Caco-2 (cell line): ENCODE measurements around the gene SLC34A2. TPM values are rescaled to one million over a fixed set of nuclear protein-coding genes. Genes with fewer than 3 reads are reported as not detected.

ENCODE experiments used
- BruUV-seq: library from RNA; stranded (reverse); fragments of 400-500 nt; replicated peaks from 2 replicates; lab custom pipeline; 2021; lab: Mats Ljungman, UMichigan
- CTCF ChIA-PET: fragments of 300-600 bp; sonication (Branson Sonifier 250); formaldehyde crosslinking; loops from one replicate; lab custom pipeline; 2022; ENCODE audit warnings: antibody characterized with exemption; lab: Charles Lee
- POLR2A ChIA-PET: fragments of 300-600 bp; sonication (Branson Sonifier 250); formaldehyde crosslinking; loops from one replicate; lab custom pipeline; 2022; ENCODE audit warnings: antibody characterized with exemption; lab: Charles Lee
- DNase-seq, 2 experiments: peaks; one replicate each; pipeline versions ENCODE4 v3.0.0 to v3.0.0-alpha.2; 2020 to 2022
- H3K27me3 ChIP-seq: replicated peaks from 2 replicates; pipeline ENCODE4 v1.6.0; 2011; ENCODE audit warnings: low read length; ENCODE audit not compliant: control insufficient read depth, insufficient read depth
- H3K36me3 ChIP-seq: 2 replicates; pipeline ENCODE4 v1.5.1; 2011; ENCODE audit warnings: low read length; ENCODE audit not compliant: control insufficient read depth, insufficient read depth
- H3K4me1 ChIP-seq: fragments of 250-450 bp; sonication (Bioruptor Pico); 2 replicates; pipeline ENCODE4 v1.5.1; 2020; ENCODE audit warnings: mild to moderate bottlenecking
- H3K4me3 ChIP-seq: 2 replicates; pipeline ENCODE4 v1.5.1; 2011; ENCODE audit warnings: low read depth, mild to moderate bottlenecking, control low read depth, low read length
- H3K9me3 ChIP-seq: fragments of 250-450 bp; sonication (Bioruptor Pico); 2 replicates; pipeline ENCODE4 v1.5.1; 2020; ENCODE audit warnings: mild to moderate bottlenecking, moderate library complexity
- H3K27ac Mint-ChIP-seq: one replicate; pipeline ENCODE4 v1.8.0; 2022; ENCODE audit warnings: mixed read lengths; ENCODE audit not compliant: unreplicated experiment
- H3K27me3 Mint-ChIP-seq: one replicate; pipeline ENCODE4 v1.8.0; 2022; ENCODE audit warnings: mixed read lengths; ENCODE audit not compliant: insufficient read depth, unreplicated experiment
- H3K36me3 Mint-ChIP-seq: one replicate; pipeline ENCODE4 v1.8.0; 2022; ENCODE audit warnings: mild to moderate bottlenecking, mixed read lengths; ENCODE audit not compliant: insufficient read depth, unreplicated experiment
- H3K4me1 Mint-ChIP-seq: one replicate; pipeline ENCODE4 v1.8.0; 2022; ENCODE audit warnings: low read depth, mixed read lengths; ENCODE audit not compliant: unreplicated experiment
- H3K4me3 Mint-ChIP-seq: one replicate; pipeline ENCODE4 v1.8.0; 2022; ENCODE audit warnings: mild to moderate bottlenecking, moderate library complexity, mixed read lengths; ENCODE audit not compliant: unreplicated experiment
- H3K9me3 Mint-ChIP-seq: one replicate; pipeline ENCODE4 v1.8.0; 2022; ENCODE audit warnings: mixed read lengths; ENCODE audit not compliant: unreplicated experiment
- CTCF ChIP-seq, 2 experiments: fragments of 200-600 bp in 1 of 2; IDR thresholded peaks; 1 replicate in 1 of 2; 2 replicates in 1 of 2; pipeline versions ENCODE4 v1.5.1 to v1.8.0; 2011 to 2022; ENCODE audit warnings: antibody characterized with exemption in 1 of 2, control low read depth in 1 of 2, inconsistent platforms in 1 of 2, low read depth in 1 of 2, low read length in 1 of 2, mild to moderate bottlenecking in 1 of 2, moderate library complexity in 1 of 2; ENCODE audit not compliant: insufficient read depth in 1 of 2, severe bottlenecking in 1 of 2, unreplicated experiment in 1 of 2
- intact Hi-C: fragments of 100-400 bp; cut with micrococcal nuclease; formaldehyde crosslinking; loops from one replicate; pipeline ENCODE4 v1.10.0; 2022; ENCODE audit not compliant: unreplicated experiment
- total RNA-seq: library from RNA; stranded (reverse); gene quantifications from 2 replicates; pipeline ENCODE4 v1.2.3, GENCODE V29; 2022

SLC34A2 gene
- total RNA-seq, 1 experiment from 2014 or later: 19.9 TPM

- POLR2A ChIA-PET: no interaction called here
- H3K4me1 ChIP-seq: no peaks in the 10 kb centered on the region
- Mint-ChIP-seq H3K27me3 (no peaks in the 10 kb centered on the region), H3K4me1 (no peaks in the 10 kb centered on the region), H3K36me3 (no peaks in the 10 kb centered on the region), H3K4me3 (no peak overlapping the region), H3K9me3 (no peaks in the 10 kb centered on the region), H3K27ac (no peak overlapping the region)
- TF ChIP-seq CTCF (IDR thresholded peaks at IDR 0.05; ENCODE audit: insufficient read depth in 1 of 2, low read depth in 1 of 2, low read length in 1 of 2, severe bottlenecking in 1 of 2, unreplicated experiment in 1 of 2): no peak
- H3K9me3 ChIP-seq: no peaks in the 10 kb centered on the region
- no TSS peak for BruUV-seq
- intact Hi-C loops: no loop called here
- CTCF ChIA-PET: no interaction called here
- H3K36me3 ChIP-seq: no peaks in the 10 kb centered on the region
- no peak for DNase-seq
- no peak overlapping the region for H3K4me3 ChIP-seq
- H3K27me3 ChIP-seq: no peaks in the 10 kb centered on the region
These were observed 22.3 kb downstream of the SLC34A2 start for GRCh38 chr4:25677943-25678342.

- no peak overlapping the region for H3K4me3 Mint-ChIP-seq
- Histone ChIP-seq H3K36me3 (no peaks in the 10 kb centered on the region), H3K9me3 (peaks cover 21% of the 10 kb centered on the region), H3K4me1 (no peaks in the 10 kb centered on the region), H3K4me3 (no peak overlapping the region), H3K27me3 (no peaks in the 10 kb centered on the region)
- H3K4me1 Mint-ChIP-seq: no peaks in the 10 kb centered on the region
- CTCF ChIA-PET: no interaction called here
- peaks cover 10% of the 10 kb centered on the region for H3K9me3 Mint-ChIP-seq
- H3K36me3 Mint-ChIP-seq: no peaks in the 10 kb centered on the region
- BruUV-seq: no TSS peak
- H3K27ac Mint-ChIP-seq: no peak overlapping the region
- no peak for TF ChIP-seq CTCF (IDR thresholded peaks at IDR 0.05; ENCODE audit: insufficient read depth in 1 of 2, low read depth in 1 of 2, low read length in 1 of 2, severe bottlenecking in 1 of 2, unreplicated experiment in 1 of 2)
- POLR2A ChIA-PET: no interaction called here
- no peak for DNase-seq
- intact Hi-C loops: no loop called here
- no peaks in the 10 kb centered on the region for H3K27me3 Mint-ChIP-seq
These were observed 32.1 kb downstream of the SLC34A2 start for GRCh38 chr4:25687773-25688172.

- Histone ChIP-seq H3K36me3 (no peaks in the 10 kb centered on the region), H3K4me1 (peaks cover 19% of the 10 kb centered on the region), H3K27me3 (no peaks in the 10 kb centered on the region), H3K9me3 (peaks cover 17% of the 10 kb centered on the region), H3K4me3 (no peak overlapping the region)
- DNase-seq: peak in 1 of 2 experiments; percentile 40
- H3K9me3 Mint-ChIP-seq: peaks cover 16% of the 10 kb centered on the region
- H3K4me3 Mint-ChIP-seq: no peak overlapping the region
- CTCF ChIA-PET: no interaction called here
- no peaks in the 10 kb centered on the region for H3K36me3 Mint-ChIP-seq
- no peaks in the 10 kb centered on the region for H3K27me3 Mint-ChIP-seq
- peaks cover 17% of the 10 kb centered on the region for H3K4me1 Mint-ChIP-seq
- no peak for TF ChIP-seq CTCF (IDR thresholded peaks at IDR 0.05; ENCODE audit: insufficient read depth in 1 of 2, low read depth in 1 of 2, low read length in 1 of 2, severe bottlenecking in 1 of 2, unreplicated experiment in 1 of 2)
- POLR2A ChIA-PET: no interaction called here
- BruUV-seq: no TSS peak
- intact Hi-C loops: no loop called here
- no peak overlapping the region for H3K27ac Mint-ChIP-seq
These were observed 38.8 kb downstream of the SLC34A2 start for GRCh38 chr4:25694466-25694865.
